ENCODE measurements around the gene NABP2. TPM values are rescaled to one million over a fixed set of nuclear protein-coding genes. Genes with fewer than 3 reads are reported as not detected.
"Not testable (repeated sequence)": the region's sequence is repeated elsewhere in the genome, so short reads cannot be mapped to it uniquely, and the experiment has no call there.

Gene NABP2
- 27.9 TPM for total RNA-seq

DNA sequence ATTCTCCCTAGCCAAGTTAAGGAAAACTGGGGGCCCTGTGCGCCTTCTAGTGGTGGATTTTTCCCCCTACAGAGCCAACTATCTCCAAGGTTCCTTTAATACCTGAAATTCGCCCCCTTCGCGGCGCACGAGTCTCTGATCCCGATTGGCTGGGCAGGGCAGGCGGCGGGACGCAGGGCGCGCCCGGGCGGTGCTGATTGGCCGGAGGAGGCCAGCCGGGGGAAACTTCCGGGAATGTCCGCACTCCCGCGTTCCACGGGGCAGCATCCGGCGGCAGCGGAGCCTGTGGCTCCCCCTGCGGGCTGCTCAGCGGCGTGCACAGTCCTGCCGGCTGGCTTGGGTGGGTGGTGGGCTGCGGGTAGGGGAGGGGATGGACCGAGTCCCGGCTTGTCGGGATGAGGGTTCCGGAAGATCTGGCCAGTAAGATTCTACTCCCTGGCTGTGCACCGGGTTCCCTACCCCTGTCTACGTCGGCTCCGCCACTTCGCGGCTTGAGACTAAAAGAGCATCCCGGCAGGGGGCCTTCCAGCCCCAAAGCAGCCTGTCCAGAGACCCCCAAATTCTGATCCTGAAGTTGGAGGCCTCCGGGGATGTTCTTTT, at the start of gene NABP2:
NABP2 (plus strand) TSS at position 241 of the 600 bp plus-strand sequence. CDS start 515 bp downstream, outside the sequence.
- DNase-seq (ENCODE audit: low spot score): peak; percentile 98

- no peak for DNase-seq (ENCODE audit: low spot score)
Measured at GRCh38 chr12:56178347-56178746, 45.8 kb upstream of the NABP2 start.

GRCh38 chr12:56186957-56187356, 37.2 kb upstream of the NABP2 start:
- DNase-seq (ENCODE audit: low spot score): no peak

DNA sequence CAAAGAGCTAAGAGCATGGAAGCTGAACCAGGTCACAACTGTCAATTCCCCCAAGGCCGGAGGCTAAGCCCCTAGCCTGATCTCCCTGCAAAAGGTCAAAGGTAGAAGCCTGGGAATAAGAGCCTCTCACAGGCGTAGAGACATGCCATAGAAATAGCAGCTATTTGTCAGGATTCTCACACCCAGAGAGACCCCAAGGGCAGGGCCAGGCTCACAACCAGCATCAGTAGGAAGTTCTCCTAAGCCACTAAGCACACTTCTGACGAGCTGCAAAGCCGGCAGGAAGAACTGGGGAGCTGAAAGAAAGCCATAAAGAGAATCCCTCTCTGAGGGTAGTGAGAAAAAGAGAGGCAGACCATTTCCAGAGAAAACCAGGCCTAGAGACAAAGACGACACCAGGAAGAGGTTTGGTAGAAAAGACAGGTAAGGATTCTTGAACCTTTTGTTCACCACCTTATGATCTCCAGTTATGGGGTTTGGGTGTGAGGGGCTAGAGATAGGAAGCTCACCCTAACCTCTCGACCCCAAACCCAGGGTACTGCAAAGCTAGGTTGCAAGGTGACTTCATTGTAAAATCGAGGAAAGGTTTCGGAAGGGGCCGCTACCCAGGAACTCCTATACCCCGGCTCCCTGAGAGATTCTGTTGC, 35.9 kb upstream of the NABP2 start:
- DNase-seq (ENCODE audit: low spot score): no peak

- no peak for DNase-seq (ENCODE audit: low spot score)
Measured at GRCh38 chr12:56188778-56189098, 35.4 kb upstream of the NABP2 start.

GRCh38 chr12:56189099-56189917, 34.8 kb upstream of the NABP2 start, which contains the start of gene SMARCC2:
Gene SMARCC2, minus strand, starts transcription at chr12:56189483. Its CDS starts 22 bp downstream, at chr12:56189461.
- DNase-seq (ENCODE audit: low spot score): peak; percentile 90

GRCh38 chr12:56189918-56190694, 34.0 kb upstream of the NABP2 start:
- peak; percentile 92 for DNase-seq (ENCODE audit: low spot score)

DNA sequence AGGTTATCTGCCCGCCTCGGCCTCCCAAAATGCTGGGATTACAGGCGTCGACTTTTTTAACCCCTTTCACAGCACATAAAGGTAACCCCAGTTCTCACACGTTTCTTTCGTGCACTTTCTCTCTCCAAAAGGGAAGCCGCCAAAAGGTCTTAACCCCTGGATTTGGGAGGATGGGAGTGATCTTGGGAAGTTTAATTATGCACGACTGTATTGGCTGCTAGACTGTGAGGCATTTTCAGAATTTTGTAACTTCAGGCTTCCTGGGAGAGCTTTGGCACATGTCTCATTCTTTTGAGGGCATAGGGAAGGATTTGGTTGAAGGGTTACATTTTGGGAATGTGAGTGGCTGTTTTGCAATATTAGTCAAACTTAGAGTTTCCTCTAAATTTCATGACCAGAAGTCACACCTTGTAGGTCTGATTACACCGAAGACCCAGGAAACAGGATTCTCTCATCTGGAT, 33.4 kb upstream of the NABP2 start:
- no peak for DNase-seq (ENCODE audit: low spot score)

DNA sequence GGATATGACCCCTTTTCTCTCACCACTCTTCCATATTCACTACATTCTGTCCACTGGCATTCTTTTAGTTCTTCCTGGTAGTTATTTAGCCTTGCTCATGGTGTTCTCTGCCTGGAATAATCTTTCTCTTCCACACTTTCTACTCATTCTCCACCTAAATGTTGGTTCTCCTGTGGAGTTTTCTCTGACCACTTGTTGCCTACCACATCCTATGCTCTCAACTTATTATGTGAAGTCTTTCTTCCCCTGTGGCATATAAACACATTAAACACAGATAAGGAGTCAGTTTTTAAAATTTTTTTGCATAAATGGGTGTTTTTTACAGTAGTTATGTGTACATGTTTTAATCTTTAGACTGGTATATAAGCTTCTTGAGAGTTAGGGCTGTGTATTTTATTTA, 31.6 kb upstream of the NABP2 start:
- no peak for DNase-seq (ENCODE audit: low spot score)

DNA sequence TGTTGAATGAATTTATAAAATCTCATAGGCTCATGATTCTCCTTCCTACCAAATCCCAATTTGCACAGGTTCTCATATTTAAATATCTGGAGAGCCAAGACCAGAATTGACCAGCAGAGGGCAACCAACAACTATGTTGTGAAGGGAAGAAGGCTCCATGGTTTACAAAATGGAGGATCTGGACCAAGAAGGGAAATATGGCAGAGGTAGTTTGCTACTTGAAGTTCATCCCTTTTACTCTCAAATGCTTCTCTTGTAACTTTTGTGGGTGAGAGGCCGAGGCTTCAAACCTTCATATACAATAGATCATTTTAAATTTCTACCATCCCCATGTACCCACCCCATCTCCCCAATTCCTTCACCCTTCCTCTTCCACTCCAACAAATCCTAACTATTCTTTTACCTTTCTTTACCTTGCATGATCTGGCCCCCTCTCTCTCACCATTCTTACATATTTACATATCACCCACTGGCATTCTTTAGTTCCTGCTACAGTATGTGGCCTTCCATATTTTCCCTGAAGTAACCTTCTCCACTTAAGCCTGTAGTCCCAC, 31.0 kb upstream of the NABP2 start:
- peak; percentile 85 for DNase-seq (ENCODE audit: low spot score)

- not testable (repeated sequence) for DNase-seq (ENCODE audit: low spot score)
Measured at GRCh38 chr12:56196818-56197550, 27.2 kb upstream of the NABP2 start.

GRCh38 chr12:56197921-56198635, 26.1 kb upstream of the NABP2 start:
- no peak for DNase-seq (ENCODE audit: low spot score)

DNA sequence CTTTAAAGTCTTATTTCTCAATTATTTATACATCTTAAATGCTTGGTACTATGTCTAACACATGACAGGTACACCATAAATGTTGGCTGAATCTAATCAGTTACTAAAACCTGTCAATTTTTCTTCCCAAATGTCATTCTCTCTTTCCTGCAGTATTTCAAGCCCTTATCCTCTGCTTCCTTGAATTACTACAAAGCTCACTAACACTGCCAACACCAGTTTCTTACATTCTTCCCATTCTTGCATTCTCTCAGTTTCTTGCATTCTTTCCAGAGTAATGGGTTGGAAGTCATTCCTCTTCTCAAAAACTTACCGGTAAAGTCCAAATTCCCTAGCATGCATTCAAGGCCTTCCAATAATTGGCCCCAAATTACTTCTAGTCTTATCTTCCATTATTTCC, 25.3 kb upstream of the NABP2 start:
- DNase-seq (ENCODE audit: low spot score): no peak

GRCh38 chr12:56202366-56202765, 21.8 kb upstream of the NABP2 start:
- no peak for DNase-seq (ENCODE audit: low spot score)

DNA sequence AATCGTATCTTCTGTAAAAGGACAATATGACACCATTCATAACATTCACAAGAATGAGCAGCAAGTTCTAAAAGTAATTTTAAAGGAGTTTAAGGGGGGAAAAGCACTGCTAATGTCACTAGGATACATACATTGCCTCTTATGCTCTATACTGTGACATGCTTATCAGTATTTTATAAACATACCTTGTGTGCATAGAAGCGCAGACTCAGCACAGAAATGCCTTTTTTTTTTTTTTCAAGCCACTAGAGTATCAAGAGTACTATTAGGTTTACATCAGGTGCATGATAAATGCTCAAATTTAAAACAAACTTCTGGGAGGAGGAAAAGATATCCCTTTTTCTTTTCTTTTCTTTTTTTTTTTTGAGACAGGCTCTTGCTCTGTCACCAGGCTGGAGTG, 21.3 kb upstream of the NABP2 start:
- no peak for DNase-seq (ENCODE audit: low spot score)

DNA sequence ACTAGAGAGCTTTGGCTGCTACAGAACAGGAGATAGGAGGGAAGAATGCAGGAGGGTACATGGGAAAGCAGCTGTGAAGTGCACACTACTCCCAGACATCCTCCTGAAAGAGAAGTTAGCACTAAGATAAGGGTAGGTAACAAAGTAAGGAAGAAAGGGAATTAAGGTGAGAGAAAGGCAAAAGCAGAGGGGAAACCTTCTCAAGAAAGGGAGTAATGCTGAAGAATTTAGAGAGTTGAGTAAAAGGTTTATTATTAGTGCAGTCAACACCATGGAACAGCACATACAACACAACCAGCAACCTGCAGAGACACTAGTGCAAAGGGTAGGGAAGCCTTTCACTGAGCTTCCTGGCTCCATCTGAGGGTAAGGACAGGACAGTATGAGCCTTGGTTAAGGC, 19.9 kb upstream of the NABP2 start:
- DNase-seq (ENCODE audit: low spot score): no peak

DNA sequence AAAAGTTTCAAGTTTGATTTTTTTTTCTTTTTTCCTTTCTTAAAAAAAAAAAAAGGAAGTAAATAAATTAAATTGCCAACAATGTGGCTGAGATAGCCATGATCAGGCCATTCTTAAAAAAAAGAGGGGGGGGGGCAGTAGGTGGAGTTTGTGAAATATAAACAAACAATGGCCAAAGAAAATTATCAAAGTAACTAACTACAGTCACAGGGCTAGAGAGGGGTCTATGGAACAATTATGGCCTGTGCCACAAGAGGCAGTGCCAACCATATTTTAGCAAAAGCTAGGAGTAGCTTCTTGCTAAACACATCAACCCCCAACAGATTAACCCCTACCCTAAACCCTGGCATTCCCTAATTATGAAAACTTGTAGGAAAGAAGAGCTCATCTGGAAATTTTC, 18.7 kb upstream of the NABP2 start:
- no peak for DNase-seq (ENCODE audit: low spot score)

GRCh38 chr12:56206452-56207166, 17.5 kb upstream of the NABP2 start:
- DNase-seq (ENCODE audit: low spot score): no peak

DNA sequence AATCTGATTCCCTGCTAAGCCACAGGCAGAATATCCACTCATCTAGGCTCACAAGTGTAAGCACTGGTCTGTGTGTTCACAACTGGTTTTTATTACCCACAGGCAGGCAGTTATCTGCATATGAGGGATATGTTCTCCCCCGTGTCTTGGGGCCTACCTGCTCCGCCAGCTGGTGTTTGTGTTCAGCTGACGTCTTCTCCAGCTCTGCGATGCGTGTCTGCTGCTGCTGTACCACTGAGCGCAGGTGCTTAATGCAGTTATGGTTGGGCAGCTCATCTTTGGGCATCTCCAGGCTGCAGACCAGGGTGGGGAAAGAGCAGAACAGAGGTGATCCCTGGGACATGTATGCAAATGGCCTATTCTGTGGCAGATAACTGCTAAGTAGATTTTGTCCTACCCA, 16.1 kb upstream of the NABP2 start:
- DNase-seq (ENCODE audit: low spot score): no peak

DNA sequence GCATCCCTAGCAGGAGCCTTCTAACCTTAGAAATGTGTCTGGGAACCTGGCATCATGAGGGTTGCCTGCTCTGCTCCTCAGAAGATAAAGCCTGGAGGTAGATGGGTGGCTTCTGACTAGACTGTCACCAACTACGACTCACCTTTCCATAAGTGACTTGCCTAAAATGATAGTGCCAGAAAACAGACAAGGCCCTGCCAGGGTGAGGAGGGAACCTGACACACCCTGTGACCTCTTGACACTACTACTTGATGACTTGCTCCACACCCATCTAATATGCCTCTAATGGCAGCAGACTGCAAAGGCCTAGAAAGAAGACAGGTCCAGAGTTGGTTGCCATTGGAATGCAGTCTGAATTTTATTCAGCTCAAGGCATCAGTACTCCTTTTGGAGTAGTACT, 11.8 kb upstream of the NABP2 start:
- no peak for DNase-seq (ENCODE audit: low spot score)

Measured in ureter (tissue), 1 donor.